ENCODE results near the gene AURKAIP1. TPM values are rescaled to one million over a fixed set of nuclear protein-coding genes. Genes with fewer than 3 reads are reported as not detected.
A peak's percentile ranks its signal among the peaks of the same experiment; 100 is the strongest.

AURKAIP1 gene
- total and polyA plus RNA-seq, 9 of the 15 experiments (the other 6 are each of a cell fraction or from before 2014, with no cell fraction given): 7.8 to 478 (median 92.0) TPM

DNA sequence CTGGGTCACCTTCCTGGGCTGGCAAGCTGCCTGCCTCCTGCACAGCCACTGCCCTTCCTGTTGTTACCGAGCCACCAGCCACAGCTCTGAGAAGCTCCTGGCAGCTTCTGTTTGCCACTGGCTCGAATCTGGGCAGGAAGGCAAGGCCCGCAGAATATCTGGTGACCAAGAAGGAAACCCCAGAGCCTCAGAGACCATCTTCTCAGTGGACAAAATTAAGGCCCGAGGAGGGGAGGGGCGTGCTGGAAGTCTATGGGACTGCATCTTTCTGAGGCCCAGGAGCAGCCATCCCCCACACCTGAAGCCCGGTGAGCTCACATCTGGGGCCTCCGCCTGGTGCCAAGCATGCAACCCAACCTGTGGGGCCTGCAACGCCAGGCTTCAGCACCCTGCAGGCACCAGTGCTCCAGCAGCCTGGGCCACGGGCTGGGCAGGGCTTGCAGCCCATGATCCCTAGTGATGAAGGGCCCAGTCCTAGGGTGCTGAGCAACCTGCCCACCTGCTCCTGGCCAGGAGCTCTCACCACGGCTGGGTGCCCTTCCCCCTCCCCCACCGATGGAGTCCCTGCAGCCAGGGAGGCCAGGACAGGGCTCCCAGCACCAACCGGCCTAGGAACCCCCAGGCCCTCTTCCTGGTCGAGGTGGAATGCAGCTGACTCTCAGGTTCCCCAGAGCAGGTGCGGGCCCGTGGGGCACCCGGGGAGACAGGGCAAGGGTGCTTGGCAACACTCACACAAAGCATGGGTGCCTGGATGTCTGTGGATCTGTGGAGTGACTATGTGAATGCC, 49.5 kb downstream of the AURKAIP1 start (continued):
- TF ChIP-seq, protein P1, sequence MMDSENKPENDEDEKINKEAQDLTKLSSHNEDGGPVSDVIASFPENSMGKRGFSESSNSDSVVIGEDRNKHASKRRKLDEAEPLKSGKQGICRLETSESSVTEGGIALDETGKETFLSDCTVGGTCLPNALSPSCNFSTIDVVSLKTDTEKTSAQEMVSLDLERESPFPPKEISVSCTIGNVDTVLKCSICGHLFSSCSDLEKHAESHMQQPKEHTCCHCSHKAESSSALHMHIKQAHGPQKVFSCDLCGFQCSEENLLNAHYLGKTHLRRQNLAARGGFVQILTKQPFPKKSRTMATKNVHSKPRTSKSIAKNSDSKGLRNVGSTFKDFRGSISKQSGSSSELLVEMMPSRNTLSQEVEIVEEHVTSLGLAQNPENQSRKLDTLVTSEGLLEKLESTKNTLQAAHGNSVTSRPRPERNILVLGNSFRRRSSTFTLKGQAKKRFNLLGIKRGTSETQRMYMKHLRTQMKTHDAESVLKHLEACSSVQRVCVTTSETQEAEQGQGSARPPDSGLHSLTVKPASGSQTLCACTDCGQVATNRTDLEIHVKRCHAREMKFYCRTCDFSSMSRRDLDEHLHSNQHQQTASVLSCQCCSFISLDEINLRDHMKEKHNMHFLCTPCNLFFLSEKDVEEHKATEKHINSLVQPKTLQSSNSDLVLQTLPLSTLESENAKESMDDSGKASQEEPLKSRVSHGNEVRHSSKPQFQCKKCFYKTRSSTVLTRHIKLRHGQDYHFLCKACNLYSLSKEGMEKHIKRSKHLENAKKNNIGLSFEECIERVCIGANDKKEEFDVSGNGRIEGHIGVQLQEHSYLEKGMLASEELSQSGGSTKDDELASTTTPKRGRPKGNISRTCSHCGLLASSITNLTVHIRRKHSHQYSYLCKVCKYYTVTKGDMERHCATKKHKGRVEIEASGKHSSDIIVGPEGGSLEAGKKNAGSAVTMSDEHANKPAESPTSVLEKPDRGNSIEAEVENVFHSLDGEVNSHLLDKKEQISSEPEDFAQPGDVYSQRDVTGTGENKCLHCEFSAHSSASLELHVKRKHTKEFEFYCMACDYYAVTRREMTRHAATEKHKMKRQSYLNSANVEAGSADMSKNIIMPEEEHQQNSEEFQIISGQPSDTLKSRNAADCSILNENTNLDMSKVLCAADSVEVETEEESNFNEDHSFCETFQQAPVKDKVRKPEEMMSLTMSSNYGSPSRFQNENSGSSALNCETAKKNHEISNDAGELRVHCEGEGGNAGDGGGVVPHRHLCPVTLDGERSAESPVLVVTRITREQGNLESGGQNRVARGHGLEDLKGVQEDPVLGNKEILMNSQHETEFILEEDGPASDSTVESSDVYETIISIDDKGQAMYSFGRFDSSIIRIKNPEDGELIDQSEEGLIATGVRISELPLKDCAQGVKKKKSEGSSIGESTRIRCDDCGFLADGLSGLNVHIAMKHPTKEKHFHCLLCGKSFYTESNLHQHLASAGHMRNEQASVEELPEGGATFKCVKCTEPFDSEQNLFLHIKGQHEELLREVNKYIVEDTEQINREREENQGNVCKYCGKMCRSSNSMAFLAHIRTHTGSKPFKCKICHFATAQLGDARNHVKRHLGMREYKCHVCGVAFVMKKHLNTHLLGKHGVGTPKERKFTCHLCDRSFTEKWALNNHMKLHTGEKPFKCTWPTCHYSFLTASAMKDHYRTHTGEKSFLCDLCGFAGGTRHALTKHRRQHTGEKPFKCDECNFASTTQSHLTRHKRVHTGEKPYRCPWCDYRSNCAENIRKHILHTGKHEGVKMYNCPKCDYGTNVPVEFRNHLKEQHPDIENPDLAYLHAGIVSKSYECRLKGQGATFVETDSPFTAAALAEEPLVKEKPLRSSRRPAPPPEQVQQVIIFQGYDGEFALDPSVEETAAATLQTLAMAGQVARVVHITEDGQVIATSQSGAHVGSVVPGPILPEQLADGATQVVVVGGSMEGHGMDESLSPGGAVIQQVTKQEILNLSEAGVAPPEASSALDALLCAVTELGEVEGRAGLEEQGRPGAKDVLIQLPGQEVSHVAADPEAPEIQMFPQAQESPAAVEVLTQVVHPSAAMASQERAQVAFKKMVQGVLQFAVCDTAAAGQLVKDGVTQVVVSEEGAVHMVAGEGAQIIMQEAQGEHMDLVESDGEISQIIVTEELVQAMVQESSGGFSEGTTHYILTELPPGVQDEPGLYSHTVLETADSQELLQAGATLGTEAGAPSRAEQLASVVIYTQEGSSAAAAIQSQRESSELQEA (IDR thresholded peaks at IDR 0.05; ENCODE audit: low read depth): no peak
- TF ChIP-seq, protein P2, sequence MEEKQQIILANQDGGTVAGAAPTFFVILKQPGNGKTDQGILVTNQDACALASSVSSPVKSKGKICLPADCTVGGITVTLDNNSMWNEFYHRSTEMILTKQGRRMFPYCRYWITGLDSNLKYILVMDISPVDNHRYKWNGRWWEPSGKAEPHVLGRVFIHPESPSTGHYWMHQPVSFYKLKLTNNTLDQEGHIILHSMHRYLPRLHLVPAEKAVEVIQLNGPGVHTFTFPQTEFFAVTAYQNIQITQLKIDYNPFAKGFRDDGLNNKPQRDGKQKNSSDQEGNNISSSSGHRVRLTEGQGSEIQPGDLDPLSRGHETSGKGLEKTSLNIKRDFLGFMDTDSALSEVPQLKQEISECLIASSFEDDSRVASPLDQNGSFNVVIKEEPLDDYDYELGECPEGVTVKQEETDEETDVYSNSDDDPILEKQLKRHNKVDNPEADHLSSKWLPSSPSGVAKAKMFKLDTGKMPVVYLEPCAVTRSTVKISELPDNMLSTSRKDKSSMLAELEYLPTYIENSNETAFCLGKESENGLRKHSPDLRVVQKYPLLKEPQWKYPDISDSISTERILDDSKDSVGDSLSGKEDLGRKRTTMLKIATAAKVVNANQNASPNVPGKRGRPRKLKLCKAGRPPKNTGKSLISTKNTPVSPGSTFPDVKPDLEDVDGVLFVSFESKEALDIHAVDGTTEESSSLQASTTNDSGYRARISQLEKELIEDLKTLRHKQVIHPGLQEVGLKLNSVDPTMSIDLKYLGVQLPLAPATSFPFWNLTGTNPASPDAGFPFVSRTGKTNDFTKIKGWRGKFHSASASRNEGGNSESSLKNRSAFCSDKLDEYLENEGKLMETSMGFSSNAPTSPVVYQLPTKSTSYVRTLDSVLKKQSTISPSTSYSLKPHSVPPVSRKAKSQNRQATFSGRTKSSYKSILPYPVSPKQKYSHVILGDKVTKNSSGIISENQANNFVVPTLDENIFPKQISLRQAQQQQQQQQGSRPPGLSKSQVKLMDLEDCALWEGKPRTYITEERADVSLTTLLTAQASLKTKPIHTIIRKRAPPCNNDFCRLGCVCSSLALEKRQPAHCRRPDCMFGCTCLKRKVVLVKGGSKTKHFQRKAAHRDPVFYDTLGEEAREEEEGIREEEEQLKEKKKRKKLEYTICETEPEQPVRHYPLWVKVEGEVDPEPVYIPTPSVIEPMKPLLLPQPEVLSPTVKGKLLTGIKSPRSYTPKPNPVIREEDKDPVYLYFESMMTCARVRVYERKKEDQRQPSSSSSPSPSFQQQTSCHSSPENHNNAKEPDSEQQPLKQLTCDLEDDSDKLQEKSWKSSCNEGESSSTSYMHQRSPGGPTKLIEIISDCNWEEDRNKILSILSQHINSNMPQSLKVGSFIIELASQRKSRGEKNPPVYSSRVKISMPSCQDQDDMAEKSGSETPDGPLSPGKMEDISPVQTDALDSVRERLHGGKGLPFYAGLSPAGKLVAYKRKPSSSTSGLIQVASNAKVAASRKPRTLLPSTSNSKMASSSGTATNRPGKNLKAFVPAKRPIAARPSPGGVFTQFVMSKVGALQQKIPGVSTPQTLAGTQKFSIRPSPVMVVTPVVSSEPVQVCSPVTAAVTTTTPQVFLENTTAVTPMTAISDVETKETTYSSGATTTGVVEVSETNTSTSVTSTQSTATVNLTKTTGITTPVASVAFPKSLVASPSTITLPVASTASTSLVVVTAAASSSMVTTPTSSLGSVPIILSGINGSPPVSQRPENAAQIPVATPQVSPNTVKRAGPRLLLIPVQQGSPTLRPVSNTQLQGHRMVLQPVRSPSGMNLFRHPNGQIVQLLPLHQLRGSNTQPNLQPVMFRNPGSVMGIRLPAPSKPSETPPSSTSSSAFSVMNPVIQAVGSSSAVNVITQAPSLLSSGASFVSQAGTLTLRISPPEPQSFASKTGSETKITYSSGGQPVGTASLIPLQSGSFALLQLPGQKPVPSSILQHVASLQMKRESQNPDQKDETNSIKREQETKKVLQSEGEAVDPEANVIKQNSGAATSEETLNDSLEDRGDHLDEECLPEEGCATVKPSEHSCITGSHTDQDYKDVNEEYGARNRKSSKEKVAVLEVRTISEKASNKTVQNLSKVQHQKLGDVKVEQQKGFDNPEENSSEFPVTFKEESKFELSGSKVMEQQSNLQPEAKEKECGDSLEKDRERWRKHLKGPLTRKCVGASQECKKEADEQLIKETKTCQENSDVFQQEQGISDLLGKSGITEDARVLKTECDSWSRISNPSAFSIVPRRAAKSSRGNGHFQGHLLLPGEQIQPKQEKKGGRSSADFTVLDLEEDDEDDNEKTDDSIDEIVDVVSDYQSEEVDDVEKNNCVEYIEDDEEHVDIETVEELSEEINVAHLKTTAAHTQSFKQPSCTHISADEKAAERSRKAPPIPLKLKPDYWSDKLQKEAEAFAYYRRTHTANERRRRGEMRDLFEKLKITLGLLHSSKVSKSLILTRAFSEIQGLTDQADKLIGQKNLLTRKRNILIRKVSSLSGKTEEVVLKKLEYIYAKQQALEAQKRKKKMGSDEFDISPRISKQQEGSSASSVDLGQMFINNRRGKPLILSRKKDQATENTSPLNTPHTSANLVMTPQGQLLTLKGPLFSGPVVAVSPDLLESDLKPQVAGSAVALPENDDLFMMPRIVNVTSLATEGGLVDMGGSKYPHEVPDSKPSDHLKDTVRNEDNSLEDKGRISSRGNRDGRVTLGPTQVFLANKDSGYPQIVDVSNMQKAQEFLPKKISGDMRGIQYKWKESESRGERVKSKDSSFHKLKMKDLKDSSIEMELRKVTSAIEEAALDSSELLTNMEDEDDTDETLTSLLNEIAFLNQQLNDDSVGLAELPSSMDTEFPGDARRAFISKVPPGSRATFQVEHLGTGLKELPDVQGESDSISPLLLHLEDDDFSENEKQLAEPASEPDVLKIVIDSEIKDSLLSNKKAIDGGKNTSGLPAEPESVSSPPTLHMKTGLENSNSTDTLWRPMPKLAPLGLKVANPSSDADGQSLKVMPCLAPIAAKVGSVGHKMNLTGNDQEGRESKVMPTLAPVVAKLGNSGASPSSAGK (IDR thresholded peaks at IDR 0.05): no peak
- TF ChIP-seq CEBPG (CRISPR knock-in tag; IDR thresholded peaks at IDR 0.05) (0 out of 2 replicates have a peak, but pooled peaks have one; percentile 5), CEBPG (tag; conservative IDR thresholded peaks at IDR 0.05 in 1 of 2, IDR thresholded peaks at IDR 0.05 in 1 of 2) (no peak), FOXA3 (CRISPR knock-in tag; conservative IDR thresholded peaks at IDR 0.05 in 1 of 2, IDR thresholded peaks at IDR 0.05 in 1 of 2) (0 out of 4 replicates have a peak, but pooled peaks of 1 of the 2 experiments have one; percentile 56), CBFB (CRISPR knock-in tag; IDR thresholded peaks at IDR 0.05) (0 out of 2 replicates have a peak, but pooled peaks have one; percentile 15)

Data from K562 (cell line).